Right hindlimb (tissue), 1 donor: ENCODE results near the gene SLC25A42.
A peak's percentile ranks its signal among the peaks of the same experiment; 100 is the strongest.
"Not testable (repeated sequence)": the region's sequence is repeated elsewhere in the genome, so short reads cannot be mapped to it uniquely, and the experiment has no call there.

Experiments
- DNase-seq: peaks from one replicate; pipeline ENCODE4 v3.0.0-alpha.2; 2018

Gene SLC25A42

GRCh38 chr19:19107654-19108053 is 43.9 kb downstream of the SLC25A42 start:
- no peak for DNase-seq

GRCh38 chr19:19109601-19110000 is 45.8 kb downstream of the SLC25A42 start:
- no peak for DNase-seq

GRCh38 chr19:19110410-19111135 is 46.8 kb downstream of the SLC25A42 start:
- DNase-seq, result no peak

- no peak for DNase-seq
Measured at GRCh38 chr19:19111136-19111835, 47.5 kb downstream of the SLC25A42 start.

- no peak for DNase-seq
Measured at GRCh38 chr19:19111967-19112580, 48.3 kb downstream of the SLC25A42 start.

GRCh38 chr19:19113040-19113626 is 49.3 kb downstream of the SLC25A42 start:
- no peak for DNase-seq

- no peak for DNase-seq
Measured at GRCh38 chr19:19115954-19116353, 52.2 kb downstream of the SLC25A42 start.

- DNase-seq, result no peak
Measured at GRCh38 chr19:19119325-19120237, 55.8 kb downstream of the SLC25A42 start.

- peak; percentile 85 for DNase-seq
Measured at GRCh38 chr19:19120308-19121231, 56.8 kb downstream of the SLC25A42 start.

- DNase-seq, result no peak
Measured at GRCh38 chr19:19121371-19121770, 57.6 kb downstream of the SLC25A42 start.

- no peak for DNase-seq
Measured at GRCh38 chr19:19122902-19123301, 59.1 kb downstream of the SLC25A42 start.

GRCh38 chr19:19123386-19123785 is 59.6 kb downstream of the SLC25A42 start:
- no peak for DNase-seq

- DNase-seq, result no peak
Measured at GRCh38 chr19:19126102-19126501, 62.3 kb downstream of the SLC25A42 start.

GRCh38 chr19:19131989-19132388 is 68.2 kb downstream of the SLC25A42 start:
- DNase-seq, result no peak

GRCh38 chr19:19132912-19133311 is 69.1 kb downstream of the SLC25A42 start:
- DNase-seq, result no peak

- DNase-seq, result no peak
Measured at GRCh38 chr19:19133985-19134384, 70.2 kb downstream of the SLC25A42 start.

- DNase-seq, result peak; percentile 68
Measured at GRCh38 chr19:19134687-19135158, 70.9 kb downstream of the SLC25A42 start.

- DNase-seq, result not testable (repeated sequence)
Measured at GRCh38 chr19:19135713-19136112, 71.9 kb downstream of the SLC25A42 start.

GRCh38 chr19:19137556-19138108 is 73.8 kb downstream of the SLC25A42 start:
- DNase-seq, result no peak

- peak; percentile 98 for DNase-seq
Measured at GRCh38 chr19:19138109-19138981, 74.6 kb downstream of the SLC25A42 start, which contains the start of gene TMEM161A. Gene TMEM161A, minus strand, starts transcription at chr19:19138478. Its CDS starts 50 bp downstream, at chr19:19138428.
